Hepatocyte (in vitro differentiated cells): ENCODE results near the gene DGCR2. TPM values are rescaled to one million over a fixed set of nuclear protein-coding genes. Genes with fewer than 3 reads are reported as not detected.

Experiments
- DNase-seq: peaks from one replicate; pipeline ENCODE4 v3.0.0-alpha.2; 2016; ENCODE audit warnings: low spot score
- H2AFZ ChIP-seq: fragments of 200-600 bp; sonication (generic); 2 replicates; pipeline ENCODE4 v1.6.0; 2016; ENCODE audit warnings: antibody characterized with exemption, mild to moderate bottlenecking
- H3K27ac ChIP-seq: fragments of 200-600 bp; sonication (generic); 2 replicates; pipeline ENCODE4 v1.5.1; 2016; ENCODE audit warnings: mild to moderate bottlenecking
- H3K27me3 ChIP-seq: fragments of 200-600 bp; sonication (generic); 2 replicates; pipeline ENCODE4 v1.6.1; 2016
- H3K36me3 ChIP-seq: fragments of 200-600 bp; sonication (generic); replicated peaks from 2 replicates; pipeline ENCODE4 v1.5.1; 2016; ENCODE audit warnings: low read depth; ENCODE audit not compliant: insufficient read depth
- H3K4me1 ChIP-seq: fragments of 200-600 bp; sonication (generic); 2 replicates; pipeline ENCODE4 v1.5.1; 2016; ENCODE audit warnings: mild to moderate bottlenecking, moderate library complexity; ENCODE audit not compliant: insufficient read depth
- H3K4me2 ChIP-seq: fragments of 200-600 bp; sonication (generic); 2 replicates; pipeline ENCODE4 v1.6.0; 2016
- H3K4me3 ChIP-seq: fragments of 200-600 bp; sonication (generic); 2 replicates; pipeline ENCODE4 v1.5.1; 2016; ENCODE audit warnings: mild to moderate bottlenecking
- H3K79me2 ChIP-seq: fragments of 200-600 bp; sonication (generic); 2 replicates; pipeline ENCODE4 v1.6.0; 2017; ENCODE audit warnings: mild to moderate bottlenecking
- H3K9me2 ChIP-seq: fragments of 200-600 bp; sonication (generic); replicated peaks from 2 replicates; pipeline ENCODE4 v1.6.0; 2017; ENCODE audit warnings: mild to moderate bottlenecking; ENCODE audit not compliant: insufficient read depth
- H3K9me3 ChIP-seq: fragments of 200-600 bp; sonication (generic); 2 replicates; pipeline ENCODE4 v1.5.1; 2016; ENCODE audit warnings: low read depth, mild to moderate bottlenecking
- H4K20me1 ChIP-seq: fragments of 200-600 bp; sonication (generic); 2 replicates; pipeline ENCODE4 v1.6.0; 2016; ENCODE audit warnings: mild to moderate bottlenecking; ENCODE audit not compliant: insufficient read depth, poor library complexity, severe bottlenecking
- EZH2 ChIP-seq: fragments of 200-600 bp; sonication (generic); IDR thresholded peaks from 2 replicates; pipeline ENCODE4 v1.6.1; 2016; ENCODE audit warnings: antibody characterized with exemption, mild to moderate bottlenecking, borderline replicate concordance
- EZH2phosphoT487 ChIP-seq: fragments of 200-600 bp; sonication (generic); IDR thresholded peaks from one replicate; pipeline ENCODE4 v1.6.1; 2018; ENCODE audit warnings: antibody characterized with exemption, mild to moderate bottlenecking, low read depth, moderate library complexity; ENCODE audit not compliant: unreplicated experiment, severe bottlenecking
- WGBS: methylation state at CpG from one replicate; pipeline ENCODE4 v1.1.6; 2016; ENCODE audit warnings: low lambda C conversion rate; ENCODE audit errors: missing lambda C conversion rate; 5-methylcytosine and 5-hydroxymethylcytosine counted together
- polyA plus RNA-seq: library from polyadenylated mRNA; unstranded; fragments of >200 nt; fragmentation: Nextera tagmentation; extraction: Ambion mirVana; gene quantifications from 2 replicates; pipeline ENCODE4 v1.2.1, GENCODE V29; 2016
- total RNA-seq: library from RNA; depleted of rRNA; stranded (reverse); fragments of >200 nt; gene quantifications from 2 replicates; pipeline ENCODE4 v1.2.3, GENCODE V29; 2014
- TF ChIP-seq, protein P1 (sequence below): fragments of 200-600 bp; sonication (generic); IDR thresholded peaks from 2 replicates; pipeline ENCODE4 v1.5.1; 2016; ENCODE audit warnings: antibody characterized with exemption, mild to moderate bottlenecking; ENCODE audit not compliant: poor library complexity

Gene DGCR2
- total and polyA plus RNA-seq, 2 experiments from 2014 or later: 61.5 to 67.2 TPM

GRCh38 chr22:19128009-19128401 is 5.8 kb upstream of the DGCR2 start:
- DNase-seq: no peak
- no peak overlapping the region for H2AFZ ChIP-seq
- H3K79me2 ChIP-seq: no peaks in the 10 kb centered on the region
- TF ChIP-seq EZH2 (no peak), EZH2phosphoT487 (no peak)
- TF ChIP-seq, protein P1, sequence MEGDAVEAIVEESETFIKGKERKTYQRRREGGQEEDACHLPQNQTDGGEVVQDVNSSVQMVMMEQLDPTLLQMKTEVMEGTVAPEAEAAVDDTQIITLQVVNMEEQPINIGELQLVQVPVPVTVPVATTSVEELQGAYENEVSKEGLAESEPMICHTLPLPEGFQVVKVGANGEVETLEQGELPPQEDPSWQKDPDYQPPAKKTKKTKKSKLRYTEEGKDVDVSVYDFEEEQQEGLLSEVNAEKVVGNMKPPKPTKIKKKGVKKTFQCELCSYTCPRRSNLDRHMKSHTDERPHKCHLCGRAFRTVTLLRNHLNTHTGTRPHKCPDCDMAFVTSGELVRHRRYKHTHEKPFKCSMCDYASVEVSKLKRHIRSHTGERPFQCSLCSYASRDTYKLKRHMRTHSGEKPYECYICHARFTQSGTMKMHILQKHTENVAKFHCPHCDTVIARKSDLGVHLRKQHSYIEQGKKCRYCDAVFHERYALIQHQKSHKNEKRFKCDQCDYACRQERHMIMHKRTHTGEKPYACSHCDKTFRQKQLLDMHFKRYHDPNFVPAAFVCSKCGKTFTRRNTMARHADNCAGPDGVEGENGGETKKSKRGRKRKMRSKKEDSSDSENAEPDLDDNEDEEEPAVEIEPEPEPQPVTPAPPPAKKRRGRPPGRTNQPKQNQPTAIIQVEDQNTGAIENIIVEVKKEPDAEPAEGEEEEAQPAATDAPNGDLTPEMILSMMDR: no peak
- H3K27ac ChIP-seq: no peak overlapping the region
- H4K20me1 ChIP-seq: no peaks in the 10 kb centered on the region
- WGBS: 87% methylated on average over 7 of the region's 7 CpGs
- H3K4me2 ChIP-seq: no peak overlapping the region
- no peaks in the 10 kb centered on the region for H3K4me1 ChIP-seq
- no peaks in the 10 kb centered on the region for H3K9me2 ChIP-seq
- no peaks in the 10 kb centered on the region for H3K27me3 ChIP-seq
- no peaks in the 10 kb centered on the region for H3K9me3 ChIP-seq
- H3K4me3 ChIP-seq: no peak overlapping the region
- no peaks in the 10 kb centered on the region for H3K36me3 ChIP-seq

- H2AFZ ChIP-seq: no peak overlapping the region
- H3K27me3 ChIP-seq: no peaks in the 10 kb centered on the region
- WGBS: 90% methylated on average over 16 of the region's 16 CpGs
- no peak overlapping the region for H3K4me2 ChIP-seq
- no peak for DNase-seq
- no peak for TF ChIP-seq EZH2
- no peak for TF ChIP-seq EZH2phosphoT487
- TF ChIP-seq, protein P1: no peak
- H3K4me3 ChIP-seq: no peak overlapping the region
- H3K9me3 ChIP-seq: no peaks in the 10 kb centered on the region
- no peaks in the 10 kb centered on the region for H3K9me2 ChIP-seq
- no peaks in the 10 kb centered on the region for H4K20me1 ChIP-seq
- no peaks in the 10 kb centered on the region for H3K79me2 ChIP-seq
- H3K36me3 ChIP-seq: no peaks in the 10 kb centered on the region
- no peaks in the 10 kb centered on the region for H3K4me1 ChIP-seq
- no peak overlapping the region for H3K27ac ChIP-seq
Measured at GRCh38 chr22:19127329-19128008, 5.3 kb upstream of the DGCR2 start.

DNA sequence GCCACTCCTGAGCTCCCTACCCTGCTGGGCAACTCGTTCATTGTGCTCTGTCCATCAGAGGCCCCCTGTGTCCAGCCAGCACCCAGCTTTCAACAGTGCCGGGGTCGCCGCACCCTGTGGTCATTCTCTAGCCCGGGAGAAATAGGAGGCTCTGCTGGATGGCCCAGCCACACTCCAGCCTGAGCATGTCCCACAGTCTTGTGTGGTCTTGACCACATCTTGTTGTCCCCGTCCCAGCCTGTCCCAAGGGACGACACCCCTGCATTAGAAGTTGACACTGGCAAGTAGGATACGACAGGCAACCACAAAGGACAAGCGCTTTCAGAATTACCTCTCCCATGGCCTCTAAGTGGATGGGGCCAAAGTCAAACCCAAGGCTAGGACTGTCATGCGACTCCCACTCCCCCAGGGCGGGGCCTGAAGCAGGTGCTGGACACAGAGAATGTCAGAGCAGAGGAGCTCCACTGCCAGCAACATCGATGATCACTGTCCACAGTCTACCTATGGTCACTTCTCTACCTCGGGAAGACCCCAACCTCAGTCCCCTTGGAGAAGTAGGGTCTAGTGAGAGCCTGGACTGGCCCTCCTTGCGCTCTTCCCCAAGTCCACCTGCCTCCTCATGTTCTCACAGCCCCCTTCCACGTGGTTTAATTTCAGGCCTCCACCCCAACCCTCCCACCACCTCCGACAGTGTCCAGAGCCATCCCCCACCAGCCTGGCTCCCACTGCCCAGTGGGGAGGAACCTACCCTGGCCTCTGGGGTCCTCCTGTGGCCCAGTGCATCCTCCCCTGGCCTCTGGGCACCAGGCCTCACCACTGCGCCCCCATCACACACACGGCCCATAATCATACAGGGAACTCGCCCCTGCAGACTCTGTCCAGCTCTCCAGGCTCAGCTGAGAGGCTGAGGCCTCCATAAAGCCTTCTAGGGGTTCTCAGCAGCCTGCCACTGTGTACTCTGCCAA is 4.4 kb upstream of the DGCR2 start:
- Histone ChIP-seq H3K79me2 (peaks cover 1% of the 10 kb centered on the region), H3K4me3 (no peak overlapping the region), H3K9me2 (no peaks in the 10 kb centered on the region), H2AFZ (no peak overlapping the region), H3K27me3 (no peaks in the 10 kb centered on the region), H3K4me1 (no peaks in the 10 kb centered on the region), H3K4me2 (no peak overlapping the region), H4K20me1 (peaks cover 2% of the 10 kb centered on the region), H3K36me3 (no peaks in the 10 kb centered on the region), H3K9me3 (no peaks in the 10 kb centered on the region), H3K27ac (no peak overlapping the region)
- TF ChIP-seq, protein P1: no peak
- TF ChIP-seq EZH2phosphoT487 (no peak), EZH2 (no peak)
- WGBS: 91% methylated on average over 15 of the region's 19 CpGs
- DNase-seq: no peak
